ENCODE data around the gene UAP1L1. TPM values are rescaled to one million over a fixed set of nuclear protein-coding genes. Genes with fewer than 3 reads are reported as not detected.
A peak's percentile ranks its signal among the peaks of the same experiment; 100 is the strongest.
"Not testable (repeated sequence)": the region's sequence is repeated elsewhere in the genome, so short reads cannot be mapped to it uniquely, and the experiment has no call there.

UAP1L1 gene
- total RNA-seq, 2 experiments from 2014 or later = 6.5 to 6.8 TPM

GRCh38 chr9:137030538-137031527 is 46.5 kb upstream of the UAP1L1 start:
- no peak for ATAC-seq (ENCODE audit: poor library complexity)
- TF ChIP-seq, protein P1, sequence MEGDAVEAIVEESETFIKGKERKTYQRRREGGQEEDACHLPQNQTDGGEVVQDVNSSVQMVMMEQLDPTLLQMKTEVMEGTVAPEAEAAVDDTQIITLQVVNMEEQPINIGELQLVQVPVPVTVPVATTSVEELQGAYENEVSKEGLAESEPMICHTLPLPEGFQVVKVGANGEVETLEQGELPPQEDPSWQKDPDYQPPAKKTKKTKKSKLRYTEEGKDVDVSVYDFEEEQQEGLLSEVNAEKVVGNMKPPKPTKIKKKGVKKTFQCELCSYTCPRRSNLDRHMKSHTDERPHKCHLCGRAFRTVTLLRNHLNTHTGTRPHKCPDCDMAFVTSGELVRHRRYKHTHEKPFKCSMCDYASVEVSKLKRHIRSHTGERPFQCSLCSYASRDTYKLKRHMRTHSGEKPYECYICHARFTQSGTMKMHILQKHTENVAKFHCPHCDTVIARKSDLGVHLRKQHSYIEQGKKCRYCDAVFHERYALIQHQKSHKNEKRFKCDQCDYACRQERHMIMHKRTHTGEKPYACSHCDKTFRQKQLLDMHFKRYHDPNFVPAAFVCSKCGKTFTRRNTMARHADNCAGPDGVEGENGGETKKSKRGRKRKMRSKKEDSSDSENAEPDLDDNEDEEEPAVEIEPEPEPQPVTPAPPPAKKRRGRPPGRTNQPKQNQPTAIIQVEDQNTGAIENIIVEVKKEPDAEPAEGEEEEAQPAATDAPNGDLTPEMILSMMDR (IDR thresholded peaks at IDR 0.05) = no peak
- Mint-ChIP-seq H3K9me3 (no peaks in the 10 kb centered on the region), H3K27ac (peak overlapping the region; percentile 59), H3K36me3 (ENCODE audit: low read depth) (no peaks in the 10 kb centered on the region), H3K27me3 (no peaks in the 10 kb centered on the region), H3K4me3 (peak overlapping the region; percentile 86), H3K4me1 (ENCODE audit: low read depth) (peaks cover 55% of the 10 kb centered on the region)
- ChIA-PET CTCF (interaction anchor here (1.3 to 3.0 kb wide), 3 partner anchors 16 to 83 kb away, joined by 3 to 23 read pairs (median 6); partner anchors contain the start of genes NPDC1 and PAXX), POLR2A (interaction anchor here (1.6 kb wide), 1 partner anchor 56 kb away, joined by 7 read pairs; the partner anchor contains the start of gene MAN1B1)
- Histone ChIP-seq H3K27me3 (ENCODE audit: control insufficient read depth in 1 of 2, insufficient read depth in 2 of 2, low read length in 2 of 2) (no peaks in the 10 kb centered on the region), H3K36me3 (ENCODE audit: insufficient read depth, low read length) (no peaks in the 10 kb centered on the region), H3K9me3 (ENCODE audit: control insufficient read depth in 1 of 2, insufficient read depth in 1 of 2, low read length in 2 of 2) (no peaks in the 10 kb centered on the region), H3K4me1 (ENCODE audit: insufficient read depth, low read length) (peaks cover 87% of the 10 kb centered on the region), H3K4me3 (ENCODE audit: low read length) (peak overlapping the region; percentile 68), H3K27ac (ENCODE audit: low read depth in 1 of 2, low read length in 2 of 2) (peak overlapping the region; percentile 13 to 55)
- intact Hi-C loops (cut with DNase I, micrococcal nuclease) = no loop called here
- DNase-seq = peak in 6 of 14 experiments; percentile 29 to 76 (median 54)

GRCh38 chr9:137031904-137032640 is 45.2 kb upstream of the UAP1L1 start, which contains the start of gene FUT7:
Gene FUT7 (minus strand): TSS chr9:137032088. CDS start chr9:137031991, 97 bp downstream.
- peaks cover 51% of the 10 kb centered on the region for H3K4me1 Mint-ChIP-seq (ENCODE audit: low read depth)
- peak within 1 kb of the TSS; percentile 88 for H3K4me3 Mint-ChIP-seq
- Histone ChIP-seq H3K27me3 (ENCODE audit: control insufficient read depth in 1 of 2, insufficient read depth in 2 of 2, low read length in 2 of 2) (no peaks in the 10 kb centered on the region), H3K27ac (ENCODE audit: low read depth in 1 of 2, low read length in 2 of 2) (peak within 1 kb of the TSS; percentile 13 to 55), H3K4me3 (ENCODE audit: low read length) (peak within 1 kb of the TSS; percentile 68), H3K36me3 (ENCODE audit: insufficient read depth, low read length) (no peaks in the 10 kb centered on the region), H3K4me1 (ENCODE audit: insufficient read depth, low read length) (peaks cover 75% of the 10 kb centered on the region), H3K9me3 (ENCODE audit: control insufficient read depth in 1 of 2, insufficient read depth in 1 of 2, low read length in 2 of 2) (no peaks in the 10 kb centered on the region)
- H3K36me3 Mint-ChIP-seq (ENCODE audit: low read depth) = no peaks in the 10 kb centered on the region
- no peaks in the 10 kb centered on the region for H3K27me3 Mint-ChIP-seq
- H3K9me3 Mint-ChIP-seq = no peaks in the 10 kb centered on the region
- intact Hi-C loops (cut with DNase I, micrococcal nuclease) = no loop called here
- no peak for ATAC-seq (ENCODE audit: poor library complexity)
- TF ChIP-seq, protein P1 (IDR thresholded peaks at IDR 0.05) = no peak
- H3K27ac Mint-ChIP-seq = peak within 1 kb of the TSS; percentile 77
- ChIA-PET CTCF (interaction anchor here (1.0 to 1.5 kb wide), 3 partner anchors 36 to 190 kb away, joined by 3 to 4 read pairs (median 3); partner anchors contain the start of gene AJM1), POLR2A (interaction anchor here (0.7 to 1.6 kb wide), 2 partner anchors 54 to 55 kb away, joined by 3 to 7 read pairs; partner anchors contain the start of gene MAN1B1)
- DNase-seq = peak in 4 of 14 experiments; percentile 46 to 70 (median 61)

GRCh38 chr9:137032858-137033257 is 44.5 kb upstream of the UAP1L1 start:
- peak in 3 of 14 experiments; percentile 47 to 71 (median 63) for DNase-seq
- ATAC-seq (ENCODE audit: poor library complexity) = no peak
- Mint-ChIP-seq H3K4me1 (ENCODE audit: low read depth) (peaks cover 47% of the 10 kb centered on the region), H3K36me3 (ENCODE audit: low read depth) (no peaks in the 10 kb centered on the region), H3K4me3 (peak overlapping the region; percentile 20), H3K27ac (peak overlapping the region; percentile 33), H3K9me3 (no peaks in the 10 kb centered on the region), H3K27me3 (no peaks in the 10 kb centered on the region)
- TF ChIP-seq, protein P1 (IDR thresholded peaks at IDR 0.05) = no peak
- ChIA-PET POLR2A (interaction anchor here (1.6 kb wide), 1 partner anchor 54 kb away, joined by 7 read pairs; the partner anchor contains the start of gene MAN1B1), CTCF (interaction anchor here (1.0 to 1.5 kb wide), 3 partner anchors 14 to 191 kb away, joined by 3 to 4 read pairs (median 3); partner anchors contain the start of gene AJM1)
- Histone ChIP-seq H3K4me1 (ENCODE audit: insufficient read depth, low read length) (peaks cover 68% of the 10 kb centered on the region), H3K9me3 (ENCODE audit: control insufficient read depth in 1 of 2, insufficient read depth in 1 of 2, low read length in 2 of 2) (no peaks in the 10 kb centered on the region), H3K4me3 (ENCODE audit: low read length) (peak overlapping the region; percentile 68), H3K27ac (ENCODE audit: low read depth in 1 of 2, low read length in 2 of 2) (peak overlapping the region in 1 of 2 donors; percentile 22), H3K27me3 (ENCODE audit: control insufficient read depth in 1 of 2, insufficient read depth in 2 of 2, low read length in 2 of 2) (no peaks in the 10 kb centered on the region), H3K36me3 (ENCODE audit: insufficient read depth, low read length) (no peaks in the 10 kb centered on the region)
- intact Hi-C loops (cut with DNase I, micrococcal nuclease) = no loop called here

- H3K27me3 ChIP-seq (ENCODE audit: control insufficient read depth in 1 of 2, insufficient read depth in 2 of 2, low read length in 2 of 2); H3K27me3 Mint-ChIP-seq; DNase-seq; H3K27ac ChIP-seq (ENCODE audit: low read depth in 1 of 2, low read length in 2 of 2); H3K9me3 Mint-ChIP-seq; H3K36me3 Mint-ChIP-seq (ENCODE audit: low read depth); intact Hi-C loops (cut with DNase I, micrococcal nuclease); ATAC-seq (ENCODE audit: poor library complexity); H3K4me3 Mint-ChIP-seq; H3K36me3 ChIP-seq (ENCODE audit: insufficient read depth, low read length); H3K9me3 ChIP-seq (ENCODE audit: control insufficient read depth in 1 of 2, insufficient read depth in 1 of 2, low read length in 2 of 2): not testable (repeated sequence)
- ChIA-PET POLR2A (interaction anchor here (0.9 kb wide), 1 partner anchor 86 kb away, joined by 3 read pairs; no protein-coding TSS in a partner anchor), CTCF (interaction anchor here (1.2 to 2.9 kb wide), 3 partner anchors 13 to 191 kb away, joined by 3 to 20 read pairs (median 3); partner anchors contain the start of gene AJM1)
- Histone ChIP-seq H3K4me3 (ENCODE audit: low read length) (peak overlapping the region; percentile 68), H3K4me1 (ENCODE audit: insufficient read depth, low read length) (peaks cover 66% of the 10 kb centered on the region)
- peak overlapping the region; percentile 33 for H3K27ac Mint-ChIP-seq
- peaks cover 47% of the 10 kb centered on the region for H3K4me1 Mint-ChIP-seq (ENCODE audit: low read depth)
These were observed 43.8 kb upstream of the UAP1L1 start for GRCh38 chr9:137033481-137033880.

Data from CD4-positive, alpha-beta T cell (primary cell).